ENCODE results near the gene THSD4. TPM values are rescaled to one million over a fixed set of nuclear protein-coding genes. Genes with fewer than 3 reads are reported as not detected.
"Not testable (repeated sequence)": the region's sequence is repeated elsewhere in the genome, so short reads cannot be mapped to it uniquely, and the experiment has no call there.

The THSD4 gene
- total RNA-seq, 6 donors from 2014 or later, result 16.8 to 39.7 (median 21.7) TPM

- Histone ChIP-seq H3K27me3 (no peaks in the 10 kb centered on the region), H3K27ac (no peak overlapping the region), H3K9me3 (peaks cover 0 to 4% (median 0%) of the 10 kb centered on the region in 4 donors), H3K4me1 (no peaks in the 10 kb centered on the region), H3K4me3 (no peak overlapping the region), H3K36me3 (no peaks in the 10 kb centered on the region)
- no peak for TF ChIP-seq CTCF (IDR thresholded peaks at IDR 0.05)
- no peak for TF ChIP-seq POLR2AphosphoS5 (IDR thresholded peaks at IDR 0.05)
- no peak for TF ChIP-seq EP300 (IDR thresholded peaks at IDR 0.05)
- no peak for TF ChIP-seq POLR2A (IDR thresholded peaks at IDR 0.05)
- ATAC-seq (ENCODE audit: low FRiP score in 2 of 2) (no peak), DNase-seq (no peak)
Observed at GRCh38 chr15:71170163-71170562, 54.9 kb downstream of the THSD4 start.

GRCh38 chr15:71171195-71171594 lies 55.9 kb downstream of the THSD4 start:
- TF ChIP-seq CTCF (IDR thresholded peaks at IDR 0.05) (no peak), EP300 (IDR thresholded peaks at IDR 0.05) (no peak)
- H3K4me3 ChIP-seq, result no peak overlapping the region
- no peak for ATAC-seq (ENCODE audit: low FRiP score in 2 of 2)
- no peaks in the 10 kb centered on the region for H3K36me3 ChIP-seq
- no peaks in the 10 kb centered on the region for H3K4me1 ChIP-seq
- no peak for DNase-seq
- H3K27me3 ChIP-seq, result no peaks in the 10 kb centered on the region
- H3K27ac ChIP-seq, result no peak overlapping the region
- H3K9me3 ChIP-seq, result peaks cover 0 to 4% (median 0%) of the 10 kb centered on the region in 4 donors

GRCh38 chr15:71174360-71174759 lies 59.1 kb downstream of the THSD4 start:
- 90 to 100% methylated on average over 1 to 10 of the region's 17 CpGs for WGBS, 2 donors
- DNase-seq, result not testable (repeated sequence)

GRCh38 chr15:71180986-71181853 lies 65.9 kb downstream of the THSD4 start:
- Histone ChIP-seq H3K9me3 (no peaks in the 10 kb centered on the region), H3K27ac (no peak overlapping the region), H3K4me3 (no peak overlapping the region), H3K4me1 (peaks cover 0 to 4% (median 0%) of the 10 kb centered on the region in 4 donors), H3K27me3 (no peaks in the 10 kb centered on the region), H3K36me3 (no peaks in the 10 kb centered on the region)
- TF ChIP-seq POLR2AphosphoS5 (IDR thresholded peaks at IDR 0.05) (no peak), CTCF (IDR thresholded peaks at IDR 0.05) (no peak), POLR2A (IDR thresholded peaks at IDR 0.05) (no peak), EP300 (IDR thresholded peaks at IDR 0.05) (no peak)
- ATAC-seq (ENCODE audit: low FRiP score in 2 of 2) (no peak), DNase-seq (no peak)
- WGBS, 2 donors, result 76 to 81% methylated on average over 3 of the region's 3 CpGs

More at GRCh38 chr15:71174360-71174759, 59.1 kb downstream of the THSD4 start:
- not testable (repeated sequence) for H3K36me3 ChIP-seq; H3K4me3 ChIP-seq; H3K27me3 ChIP-seq; ATAC-seq (ENCODE audit: low FRiP score in 2 of 2); H3K27ac ChIP-seq; H3K4me1 ChIP-seq; H3K9me3 ChIP-seq

DNA sequence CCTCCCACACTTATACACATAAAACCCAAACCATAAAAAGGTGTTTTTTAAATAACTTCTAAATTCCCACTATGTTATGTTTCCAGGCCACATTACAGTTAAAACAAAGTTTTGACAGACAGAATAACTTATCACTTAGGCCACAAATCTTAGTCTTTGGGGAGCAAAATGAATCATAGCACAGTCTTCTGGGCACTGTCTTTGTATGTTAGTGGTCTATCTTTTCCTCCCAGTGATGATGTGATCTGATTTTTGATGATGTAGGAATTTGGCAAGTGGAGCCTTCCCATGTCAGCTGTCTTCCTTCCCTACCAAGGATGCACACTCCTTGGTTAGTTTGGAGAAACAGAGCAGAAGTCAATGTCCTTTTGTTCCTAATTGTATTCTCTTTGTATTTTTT lies 67.3 kb downstream of the THSD4 start:
- Histone ChIP-seq H3K27ac (no peak overlapping the region), H3K4me1 (peaks cover 0 to 5% (median 0%) of the 10 kb centered on the region in 4 donors), H3K9me3 (no peaks in the 10 kb centered on the region), H3K4me3 (no peak overlapping the region), H3K36me3 (no peaks in the 10 kb centered on the region), H3K27me3 (no peaks in the 10 kb centered on the region)
- no peak for TF ChIP-seq EP300 (IDR thresholded peaks at IDR 0.05)
- no peak for TF ChIP-seq POLR2AphosphoS5 (IDR thresholded peaks at IDR 0.05)
- no peak for TF ChIP-seq POLR2A (IDR thresholded peaks at IDR 0.05)
- DNase-seq (no peak), ATAC-seq (ENCODE audit: low FRiP score in 2 of 2) (no peak)

DNA sequence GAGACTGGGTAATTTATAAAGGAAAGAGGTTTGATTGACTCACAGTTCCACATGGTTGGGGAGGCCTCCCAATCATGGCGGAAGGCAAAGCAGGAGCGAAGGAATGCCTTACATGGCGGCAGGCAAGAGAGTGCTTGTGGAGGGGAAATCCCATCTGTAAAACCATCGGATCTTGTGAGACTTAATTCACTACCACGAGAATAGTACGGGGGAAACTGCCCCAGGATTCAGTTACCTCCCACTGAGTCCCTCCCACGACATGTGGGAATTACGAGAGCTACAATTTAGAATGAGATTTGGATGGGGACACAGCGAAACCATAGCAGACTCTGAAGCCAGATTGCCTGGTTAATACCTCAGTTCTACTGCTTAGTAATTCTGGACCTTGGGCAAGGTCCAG lies 67.8 kb downstream of the THSD4 start:
- Histone ChIP-seq H3K4me3 (no peak overlapping the region), H3K36me3 (no peaks in the 10 kb centered on the region), H3K27me3 (no peaks in the 10 kb centered on the region), H3K4me1 (peaks cover 0 to 5% (median 0%) of the 10 kb centered on the region in 4 donors), H3K27ac (no peak overlapping the region), H3K9me3 (no peaks in the 10 kb centered on the region)
- ATAC-seq (ENCODE audit: low FRiP score in 2 of 2) (no peak), DNase-seq (no peak)
- 91 to 92% methylated on average over 9 of the region's 9 CpGs for WGBS, 2 donors
- TF ChIP-seq POLR2AphosphoS5 (IDR thresholded peaks at IDR 0.05) (no peak), POLR2A (IDR thresholded peaks at IDR 0.05) (no peak), CTCF (IDR thresholded peaks at IDR 0.05) (no peak), EP300 (IDR thresholded peaks at IDR 0.05) (no peak)

Measured in upper lobe of left lung (tissue), 6 donors.